NCI-H446 treated with DMSO at 0.1 percent for 48 hours (cell line): ENCODE results near the gene ZNF324B.
"Not testable (repeated sequence)": the region's sequence is repeated elsewhere in the genome, so short reads cannot be mapped to it uniquely, and the experiment has no call there.

Experiments used
- DNase-seq: peaks from one replicate; lab custom pipeline; 2025; lab: John Stamatoyannopoulos, UW

Gene ZNF324B

DNA sequence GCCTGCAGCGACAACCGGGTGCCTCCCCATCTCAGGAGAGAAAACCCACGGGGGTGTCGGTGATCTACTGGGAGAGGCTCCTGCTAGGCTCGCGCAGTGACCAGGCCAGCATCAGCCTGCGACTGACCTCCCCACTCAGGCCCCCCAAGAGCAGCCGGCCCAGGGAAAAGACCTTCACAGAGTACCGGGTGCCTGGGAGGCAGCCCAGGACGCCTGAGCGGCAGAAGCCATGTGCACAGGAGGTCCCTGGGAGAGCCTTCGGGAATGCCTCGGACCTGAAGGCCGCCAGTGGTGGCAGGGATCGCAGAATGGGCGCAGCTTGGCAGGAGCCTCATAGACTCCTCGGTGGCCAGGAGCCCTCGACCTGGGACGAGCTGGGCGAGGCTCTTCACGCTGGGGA is 3.9 kb downstream of the ZNF324B start:
- no peak for DNase-seq

DNA sequence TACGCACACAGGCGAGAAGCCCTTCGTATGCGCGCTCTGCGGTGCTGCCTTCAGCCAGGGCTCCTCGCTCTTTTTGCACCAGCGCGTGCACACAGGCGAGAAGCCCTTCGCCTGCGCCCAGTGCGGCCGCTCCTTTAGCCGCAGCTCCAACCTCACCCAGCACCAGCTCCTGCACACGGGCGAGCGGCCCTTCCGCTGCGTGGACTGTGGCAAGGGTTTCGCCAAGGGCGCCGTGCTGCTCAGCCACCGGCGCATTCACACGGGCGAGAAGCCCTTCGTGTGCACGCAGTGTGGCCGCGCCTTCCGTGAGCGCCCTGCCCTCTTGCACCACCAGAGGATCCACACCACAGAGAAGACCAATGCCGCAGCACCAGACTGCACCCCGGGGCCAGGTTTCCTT is 4.7 kb downstream of the ZNF324B start:
- DNase-seq, result no peak

DNA sequence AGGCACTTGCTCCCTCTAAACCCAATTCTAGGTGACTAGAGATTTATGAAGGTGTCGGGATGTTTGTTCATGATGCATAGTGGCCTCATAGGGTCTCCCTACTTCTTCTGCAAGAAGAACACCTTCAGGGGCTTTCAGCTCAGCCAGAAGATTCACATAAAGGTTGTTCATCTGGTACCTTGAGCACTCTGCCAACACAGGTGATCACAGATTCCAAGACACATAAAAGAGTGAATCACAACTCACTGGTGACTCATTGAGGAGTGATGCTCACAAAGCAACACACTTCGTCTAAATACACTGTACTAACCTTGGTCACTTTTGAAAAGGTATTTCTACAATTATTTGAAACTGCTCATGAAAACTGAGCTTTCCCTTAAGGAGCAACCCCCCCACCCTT is 8.6 kb downstream of the ZNF324B start:
- DNase-seq, result no peak

GRCh38 chr19:58466089-58466759 is 14.8 kb downstream of the ZNF324B start:
- DNase-seq, result no peak

DNA sequence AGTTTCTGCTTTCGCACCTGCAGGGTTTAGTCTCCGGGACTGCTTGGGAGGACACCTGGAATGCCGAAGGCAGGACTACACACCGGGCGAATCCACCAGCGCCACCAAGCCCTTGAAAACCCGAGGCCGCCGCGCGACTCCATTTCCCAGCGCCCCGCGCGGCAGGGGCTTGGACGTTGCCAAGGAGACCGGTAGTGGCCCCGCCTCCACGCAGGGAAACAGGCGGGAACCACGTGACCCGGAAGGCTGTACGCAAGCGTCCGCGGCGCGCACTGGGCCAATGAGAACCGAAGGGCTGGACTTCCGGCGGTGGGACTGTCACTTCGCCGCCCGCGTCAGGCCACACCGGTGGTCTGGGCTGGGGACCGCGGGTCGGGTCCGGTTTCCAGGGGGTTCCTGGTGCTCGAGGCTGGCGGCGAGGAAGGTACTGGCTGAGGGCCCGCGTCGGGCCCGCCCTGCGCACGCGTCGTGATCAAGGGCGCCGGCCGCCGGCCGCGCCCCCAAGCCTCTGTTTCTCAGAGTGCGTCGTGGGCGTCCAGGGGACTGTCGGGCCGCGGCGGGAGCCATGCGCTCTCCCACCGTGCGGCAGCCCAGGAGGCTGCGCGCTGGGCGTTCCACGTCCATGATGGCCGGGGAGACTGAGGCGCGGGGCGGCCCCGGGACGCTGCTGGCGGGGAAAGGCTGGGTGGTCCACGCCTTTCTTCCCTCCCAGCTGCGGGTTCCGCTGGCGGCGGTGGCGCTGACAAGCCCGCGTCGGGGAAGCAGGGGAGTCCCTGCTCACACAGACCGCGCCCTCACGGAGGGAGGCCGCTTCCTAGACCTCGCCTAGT is 15.6 kb downstream of the ZNF324B start, which contains the start of gene ZNF324:
Gene ZNF324, plus strand, starts transcription at position 321 of the 830 bp plus-strand sequence. CDS start 2,106 bp downstream, outside the sequence.
- DNase-seq, result peak; percentile 90

DNA sequence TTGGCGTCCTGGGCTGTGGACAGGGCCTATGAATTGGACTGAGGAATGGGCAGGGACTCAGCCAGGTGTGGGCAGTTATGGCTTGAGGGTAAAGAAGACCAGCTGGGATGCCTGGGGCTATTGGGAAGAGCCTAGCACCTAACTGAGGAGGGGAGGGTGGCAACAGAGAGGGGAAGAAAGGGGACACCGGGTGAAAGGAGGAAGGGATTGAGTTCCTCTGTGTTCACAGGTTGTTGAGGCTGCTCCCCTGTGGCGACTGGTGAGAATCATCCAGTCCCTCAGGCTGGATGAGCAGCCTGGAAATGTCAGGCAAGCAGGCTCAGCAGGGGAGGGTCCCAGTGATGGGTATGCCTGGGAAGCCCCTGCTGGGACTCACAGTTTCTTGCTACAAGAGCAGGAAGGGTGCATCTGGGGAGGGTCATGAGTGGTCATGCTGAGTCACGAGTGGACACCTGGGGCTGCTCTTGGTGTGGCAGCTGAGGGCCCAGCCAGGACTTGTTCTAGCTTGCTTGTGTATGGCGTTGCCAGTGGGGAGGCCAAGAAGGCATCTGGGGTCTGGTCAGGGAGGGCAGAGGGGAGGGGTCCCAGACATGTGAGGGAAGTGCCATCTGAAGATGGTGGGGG is 16.9 kb downstream of the ZNF324B start:
- DNase-seq, result no peak

DNA sequence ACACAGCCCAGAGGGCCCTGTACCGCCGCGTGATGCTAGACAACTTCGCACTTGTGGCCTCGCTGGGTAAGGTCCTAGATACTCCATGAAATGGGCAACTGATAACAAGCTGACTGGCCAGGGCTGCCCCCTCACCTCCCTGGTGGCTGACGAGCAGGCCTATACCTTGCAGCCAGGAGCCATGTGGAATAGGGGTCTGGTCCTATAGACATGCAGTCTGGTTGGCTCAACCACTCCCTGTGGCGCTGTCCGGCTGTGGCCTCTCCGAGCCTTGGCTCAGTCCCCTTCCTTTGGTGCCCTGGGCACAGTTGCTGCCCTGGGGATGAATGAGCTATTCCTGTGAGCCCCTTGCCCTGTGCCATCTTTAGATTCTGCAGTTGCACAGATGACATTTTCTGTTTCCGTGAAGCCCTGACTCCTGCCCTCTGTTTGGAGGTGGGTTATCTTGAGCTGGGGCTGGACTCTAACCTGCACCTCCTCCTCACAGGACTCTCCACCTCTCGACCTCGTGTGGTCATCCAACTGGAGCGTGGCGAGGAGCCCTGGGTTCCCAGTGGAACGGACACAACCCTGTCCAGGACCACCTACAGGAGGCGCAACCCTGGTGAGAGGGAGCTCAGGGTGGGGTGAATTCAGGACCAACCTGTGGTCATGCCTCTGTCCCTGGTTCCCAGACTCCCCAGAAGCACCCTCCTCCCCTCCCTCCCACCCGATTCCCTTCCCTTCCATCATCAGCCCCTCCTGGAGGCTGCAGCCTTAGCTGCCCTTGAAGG is 18.0 kb downstream of the ZNF324B start:
- DNase-seq, result no peak

- not testable (repeated sequence) for DNase-seq
Measured at GRCh38 chr19:58470837-58471543, 19.6 kb downstream of the ZNF324B start.

- DNase-seq, result no peak
Measured at GRCh38 chr19:58471736-58472135, 20.3 kb downstream of the ZNF324B start.

- DNase-seq, result no peak
Measured at GRCh38 chr19:58473775-58474174, 22.4 kb downstream of the ZNF324B start.

GRCh38 chr19:58474291-58474996 is 23.0 kb downstream of the ZNF324B start:
- DNase-seq, result no peak

DNA sequence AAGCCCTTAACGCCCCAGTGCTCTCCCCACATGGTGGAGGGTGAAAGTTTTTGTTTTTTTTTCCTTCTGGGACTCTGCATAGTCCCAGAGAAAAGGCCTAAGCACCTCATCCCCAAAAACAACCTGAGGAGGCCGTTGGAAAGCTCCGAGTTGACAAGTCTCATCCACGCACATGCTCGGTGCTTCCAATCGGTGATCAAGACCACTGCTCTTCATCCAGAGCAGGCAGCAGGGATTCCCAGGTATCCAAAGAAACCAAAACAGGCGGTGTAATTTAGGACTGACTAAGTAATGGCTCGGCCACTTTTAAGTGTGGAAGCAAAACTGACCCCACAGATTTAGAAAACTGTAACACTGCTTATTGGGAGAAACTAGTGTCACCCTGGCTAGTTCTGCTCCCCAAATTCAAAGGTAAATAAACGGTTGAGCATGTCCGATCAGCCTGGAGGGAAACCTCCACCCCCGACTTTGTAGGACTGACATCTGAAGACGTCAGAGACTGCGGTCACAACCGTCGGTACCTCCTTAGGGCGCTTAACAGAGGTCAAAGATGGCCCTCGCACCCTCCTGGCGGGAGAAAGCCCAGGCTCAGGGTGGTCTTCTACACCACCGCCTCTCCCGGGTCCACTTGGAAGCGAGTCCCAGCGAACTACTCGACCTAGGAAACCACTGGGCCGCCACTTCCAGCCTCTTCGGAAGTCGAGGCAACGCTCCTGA is 23.7 kb downstream of the ZNF324B start:
- no peak for DNase-seq

DNA sequence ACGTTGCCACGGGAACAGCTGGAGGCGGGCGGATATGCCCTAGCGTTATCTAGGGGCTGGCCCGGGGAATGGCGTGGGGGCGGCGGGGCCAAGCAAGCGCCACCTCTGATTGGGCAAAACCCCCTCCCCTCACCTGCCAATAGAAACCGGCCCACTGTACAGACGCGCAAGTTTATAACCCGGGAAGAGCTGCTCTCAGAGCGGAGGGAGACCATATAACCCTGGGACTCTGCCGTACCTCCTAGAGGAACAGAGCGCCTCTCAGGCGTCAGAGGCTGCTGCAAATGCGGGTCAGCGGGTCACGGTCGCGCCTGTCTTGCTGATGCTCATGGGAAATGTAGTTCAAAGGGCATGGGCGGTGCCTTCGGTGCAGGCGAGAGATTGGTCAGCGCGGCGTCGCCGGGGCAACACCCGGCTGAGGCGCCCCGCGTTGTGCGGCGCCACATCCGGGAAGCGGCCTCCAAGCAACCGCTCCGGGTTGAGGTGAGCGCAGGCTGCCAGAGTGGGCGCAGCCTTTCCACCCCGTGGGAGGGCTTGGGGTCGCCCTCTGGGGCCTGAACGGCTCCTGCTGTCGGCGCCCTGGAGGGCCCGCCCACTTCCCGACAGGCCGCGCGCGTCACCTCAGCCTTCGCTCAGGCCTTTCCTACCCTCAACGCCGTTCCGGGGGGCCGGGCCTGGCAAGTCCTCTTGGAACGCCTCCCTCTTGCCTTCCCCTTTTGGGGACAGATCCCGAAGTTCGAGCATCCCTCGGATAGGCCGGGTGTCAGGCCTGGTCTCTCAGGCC is 24.5 kb downstream of the ZNF324B start, which contains the start of gene ZNF446:
Gene ZNF446, plus strand, starts transcription at position 639 of the 784 bp plus-strand sequence. CDS start 867 bp downstream, outside the sequence.
- DNase-seq, result peak; percentile 94

- no peak for DNase-seq
Measured at GRCh38 chr19:58476498-58477015, 25.1 kb downstream of the ZNF324B start.

DNA sequence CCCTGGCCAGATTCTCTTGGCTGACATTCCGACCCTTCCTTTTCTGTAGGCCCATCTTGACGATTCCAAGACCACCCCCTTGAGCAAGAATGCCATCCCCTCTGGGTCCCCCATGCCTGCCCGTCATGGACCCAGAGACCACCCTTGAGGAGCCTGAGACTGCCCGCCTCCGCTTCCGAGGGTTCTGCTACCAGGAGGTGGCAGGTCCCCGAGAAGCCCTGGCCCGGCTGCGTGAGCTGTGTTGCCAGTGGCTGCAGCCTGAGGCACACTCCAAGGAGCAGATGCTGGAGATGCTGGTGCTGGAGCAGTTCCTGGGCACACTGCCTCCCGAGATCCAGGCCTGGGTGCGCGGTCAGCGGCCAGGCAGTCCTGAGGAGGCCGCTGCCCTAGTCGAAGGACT is 25.7 kb downstream of the ZNF324B start:
- DNase-seq, result no peak

- DNase-seq, result no peak
Measured at GRCh38 chr19:58477871-58478270, 26.4 kb downstream of the ZNF324B start.

DNA sequence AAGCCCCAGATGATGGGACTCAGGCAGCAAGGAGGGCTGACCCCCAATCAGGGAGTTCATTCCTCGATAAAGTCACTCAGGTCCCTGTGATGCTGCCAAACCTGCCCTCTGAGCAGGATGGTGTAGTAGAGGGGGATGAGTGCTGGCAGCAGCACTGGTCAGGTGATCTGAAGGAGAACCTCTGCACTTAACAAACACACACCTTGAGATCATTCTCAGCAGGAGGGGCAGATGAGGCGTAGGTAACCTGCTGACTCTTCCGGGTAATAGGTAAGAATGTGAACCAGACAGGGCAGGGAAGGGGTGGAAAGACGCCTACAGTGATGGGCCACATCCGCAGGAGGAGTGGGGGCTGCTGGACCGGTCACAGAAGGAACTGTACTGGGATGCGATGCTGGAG is 27.9 kb downstream of the ZNF324B start:
- DNase-seq, result no peak

- no peak for DNase-seq
Measured at GRCh38 chr19:58479736-58480480, 28.5 kb downstream of the ZNF324B start.
